GM19043 (cell line): ENCODE data around the gene HSF5.

ENCODE experiments used
- ATAC-seq: cut with Tn5 transposase; IDR thresholded peaks from one replicate; pipeline ENCODE4 v1.9.1; 2021; ENCODE audit warnings: low read depth; ENCODE audit not compliant: unreplicated experiment

The HSF5 gene

GRCh38 chr17:58373003-58373402 is 115.2 kb downstream of the HSF5 start:
- ATAC-seq = no peak

- ATAC-seq = no peak
These were observed 116.8 kb downstream of the HSF5 start for GRCh38 chr17:58371300-58371950.

- no peak for ATAC-seq
These were observed 117.5 kb downstream of the HSF5 start for GRCh38 chr17:58370716-58371115.

GRCh38 chr17:58370309-58370708 is 117.9 kb downstream of the HSF5 start:
- no peak for ATAC-seq
